Lung (tissue), 12 donors: ENCODE results near the gene GIMAP2. TPM values are rescaled to one million over a fixed set of nuclear protein-coding genes. Genes with fewer than 3 reads are reported as not detected.

Experiments used
- ATAC-seq: fragments of 200-7000 bp; cut with Tn5 transposase; one replicate; pipeline ENCODE4 v1.9.1; 2020; ENCODE audit warnings: moderate number of reproducible peaks; ENCODE audit not compliant: insufficient read depth, low FRiP score
- DNase-seq, 3 donors: peaks; one replicate each; pipeline ENCODE4 v3.0.0-alpha.2; 2013 to 2017
- H3K27ac ChIP-seq, 2 donors: one replicate each; pipeline ENCODE4 v1.5.1; 2013; ENCODE audit warnings: mild to moderate bottlenecking in 2 of 2, moderate library complexity in 2 of 2, control low read depth in 1 of 2, inconsistent platforms in 1 of 2, low read depth in 1 of 2, low read length in 1 of 2
- H3K27me3 ChIP-seq, 3 donors: one replicate each; pipeline ENCODE4 v1.5.1; 2013; ENCODE audit warnings: low read length in 2 of 3; ENCODE audit not compliant: control insufficient read depth in 3 of 3, insufficient read depth in 3 of 3
- H3K36me3 ChIP-seq, 4 donors: one replicate each; pipeline ENCODE4 v1.5.1; 2013; ENCODE audit warnings: low read length in 4 of 4, mild to moderate bottlenecking in 1 of 4, moderate library complexity in 1 of 4; ENCODE audit not compliant: control insufficient read depth in 4 of 4, insufficient read depth in 4 of 4
- H3K4me1 ChIP-seq, 5 donors: one replicate each; pipeline ENCODE4 v1.5.1; 2013; ENCODE audit warnings: low read length in 5 of 5, mild to moderate bottlenecking in 2 of 5, moderate library complexity in 1 of 5; ENCODE audit not compliant: control insufficient read depth in 5 of 5, insufficient read depth in 5 of 5
- H3K4me3 ChIP-seq: one replicate; pipeline ENCODE4 v1.5.1; 2013; ENCODE audit warnings: mild to moderate bottlenecking, control low read depth, moderate library complexity
- H3K9ac ChIP-seq, 2 donors: one replicate each; pipeline ENCODE4 v1.5.1; 2013; ENCODE audit warnings: low read length in 2 of 2, control low read depth in 1 of 2; ENCODE audit not compliant: insufficient read depth in 1 of 2
- H3K9me3 ChIP-seq, 4 donors: one replicate each; pipeline ENCODE4 v1.5.1; 2013; ENCODE audit warnings: low read length in 3 of 4, mild to moderate bottlenecking in 1 of 4, moderate library complexity in 1 of 4; ENCODE audit not compliant: control insufficient read depth in 4 of 4, insufficient read depth in 3 of 4
- WGBS, 2 donors: extraction: QIAGEN DNeasy Blood & Tissue Kit; methylation state at CpG; one replicate each; pipeline ENCODE4 v1.1.7; 2013; 5-methylcytosine and 5-hydroxymethylcytosine counted together
- polyA plus RNA-seq, 2 donors: library from polyadenylated mRNA; stranded (reverse); fragments of 200-250 nt; gene quantifications; one replicate each; pipeline ENCODE4 v1.2.1, GENCODE V29; 2013
- total RNA-seq, 2 donors: library from RNA; depleted of rRNA in 1 of 2; stranded (reverse); fragments of >200 nt in 1 of 2; gene quantifications; one replicate each; pipeline ENCODE4 v1.2.1, GENCODE V29; 2014 to 2021
- TF ChIP-seq, protein P1 (sequence below): IDR thresholded peaks from 2 replicates; pipeline ENCODE4 v1.5.1; 2012; ENCODE audit warnings: mild to moderate bottlenecking; ENCODE audit errors: control extremely low read depth, extremely low read depth
- donor health status: control.
- donor health status: control.
- donor health status: Bipolar disorder and iron deficiency.
- donor health status: healthy.
- donor health status: DM: yes; HTN: yes; CAD: no.

GIMAP2 gene
- total and polyA plus RNA-seq, 4 donors, result 10.7 to 24.9 (median 18.1) TPM

GRCh38 chr7:150654692-150655091 lies 30.8 kb upstream of the GIMAP2 start:
- Histone ChIP-seq H3K4me1 (no peaks in the 10 kb centered on the region), H3K27ac (no peak overlapping the region), H3K9ac (no peak overlapping the region), H3K27me3 (no peaks in the 10 kb centered on the region), H3K36me3 (no peaks in the 10 kb centered on the region), H3K4me3 (no peak overlapping the region), H3K9me3 (peaks cover 0 to 8% (median 3%) of the 10 kb centered on the region in 4 donors)
- no peak for ATAC-seq
- TF ChIP-seq, protein P1, sequence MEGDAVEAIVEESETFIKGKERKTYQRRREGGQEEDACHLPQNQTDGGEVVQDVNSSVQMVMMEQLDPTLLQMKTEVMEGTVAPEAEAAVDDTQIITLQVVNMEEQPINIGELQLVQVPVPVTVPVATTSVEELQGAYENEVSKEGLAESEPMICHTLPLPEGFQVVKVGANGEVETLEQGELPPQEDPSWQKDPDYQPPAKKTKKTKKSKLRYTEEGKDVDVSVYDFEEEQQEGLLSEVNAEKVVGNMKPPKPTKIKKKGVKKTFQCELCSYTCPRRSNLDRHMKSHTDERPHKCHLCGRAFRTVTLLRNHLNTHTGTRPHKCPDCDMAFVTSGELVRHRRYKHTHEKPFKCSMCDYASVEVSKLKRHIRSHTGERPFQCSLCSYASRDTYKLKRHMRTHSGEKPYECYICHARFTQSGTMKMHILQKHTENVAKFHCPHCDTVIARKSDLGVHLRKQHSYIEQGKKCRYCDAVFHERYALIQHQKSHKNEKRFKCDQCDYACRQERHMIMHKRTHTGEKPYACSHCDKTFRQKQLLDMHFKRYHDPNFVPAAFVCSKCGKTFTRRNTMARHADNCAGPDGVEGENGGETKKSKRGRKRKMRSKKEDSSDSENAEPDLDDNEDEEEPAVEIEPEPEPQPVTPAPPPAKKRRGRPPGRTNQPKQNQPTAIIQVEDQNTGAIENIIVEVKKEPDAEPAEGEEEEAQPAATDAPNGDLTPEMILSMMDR, result no peak
- 89 to 93% methylated on average over 2 of the region's 2 CpGs for WGBS, 2 donors
- no peak for DNase-seq

DNA sequence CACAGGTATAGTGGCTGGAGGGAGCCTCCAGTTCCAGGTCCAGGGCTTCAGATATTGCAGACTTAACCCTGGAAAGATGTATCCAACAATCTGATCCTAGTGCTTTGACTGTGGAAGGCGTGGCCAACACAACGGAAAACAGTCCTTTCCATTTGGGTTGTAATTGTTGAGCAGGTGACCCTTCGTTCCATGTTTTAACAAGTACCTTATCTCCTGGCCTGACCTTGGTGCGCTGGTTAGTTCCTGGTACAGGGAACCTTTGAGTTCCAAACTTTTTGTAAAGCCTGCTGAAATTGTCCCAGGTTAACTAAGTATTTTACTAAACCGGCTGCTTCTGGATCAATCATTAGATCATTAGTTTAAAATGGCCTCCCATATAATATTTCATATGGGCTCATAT lies 29.5 kb upstream of the GIMAP2 start:
- H3K27ac ChIP-seq, result no peak overlapping the region
- TF ChIP-seq, protein P1, result no peak
- H3K4me1 ChIP-seq, result no peaks in the 10 kb centered on the region
- H3K4me3 ChIP-seq, result no peak overlapping the region
- DNase-seq (no peak), ATAC-seq (no peak)
- no peaks in the 10 kb centered on the region for H3K27me3 ChIP-seq
- H3K9me3 ChIP-seq, result peaks cover 0 to 8% (median 3%) of the 10 kb centered on the region in 4 donors
- no peaks in the 10 kb centered on the region for H3K36me3 ChIP-seq
- H3K9ac ChIP-seq, result no peak overlapping the region
- WGBS, 2 donors, result 91 to 94% methylated on average over 5 of the region's 5 CpGs

GRCh38 chr7:150657526-150657925 lies 28.0 kb upstream of the GIMAP2 start:
- ATAC-seq (no peak), DNase-seq (no peak)
- Histone ChIP-seq H3K9ac (no peak overlapping the region), H3K9me3 (peaks cover 0 to 8% (median 3%) of the 10 kb centered on the region in 4 donors), H3K27ac (no peak overlapping the region), H3K27me3 (no peaks in the 10 kb centered on the region), H3K4me3 (no peak overlapping the region), H3K4me1 (peaks cover 0 to 1% (median 0%) of the 10 kb centered on the region in 5 donors), H3K36me3 (no peaks in the 10 kb centered on the region)
- WGBS, 2 donors, result 59 to 89% methylated on average over 3 of the region's 3 CpGs
- TF ChIP-seq, protein P1, result no peak
